Measurements from ENCODE around the gene PTGS1. TPM values are rescaled to one million over a fixed set of nuclear protein-coding genes. Genes with fewer than 3 reads are reported as not detected.
"Not testable (repeated sequence)": the region's sequence is repeated elsewhere in the genome, so short reads cannot be mapped to it uniquely, and the experiment has no call there.

The PTGS1 gene
- total RNA-seq, 1 donor from 2014 or later = 33.4 TPM

DNA sequence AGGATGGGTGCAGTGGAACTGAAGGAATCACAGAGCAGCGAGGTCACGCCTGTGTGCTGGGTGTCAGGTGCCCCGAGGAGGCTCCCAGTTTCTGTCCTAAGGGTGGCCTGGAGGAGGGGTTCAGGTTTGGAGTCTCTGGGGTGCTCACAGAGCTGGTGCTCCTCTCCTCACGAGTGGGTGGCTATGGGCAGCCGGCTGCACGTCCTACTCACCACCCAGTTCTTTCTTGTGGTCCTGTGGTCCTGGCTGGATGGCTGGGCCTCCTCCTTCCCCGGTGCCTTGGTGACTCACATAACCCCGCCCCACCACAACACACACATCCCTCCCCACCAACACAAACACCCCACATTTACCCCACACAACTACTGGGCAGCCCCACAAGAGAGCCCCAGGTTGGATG lies 9.9 kb upstream of the PTGS1 start:
- Mint-ChIP-seq H3K27me3 (ENCODE audit: unreplicated experiment) (peaks cover 5% of the 10 kb centered on the region), H3K27ac (ENCODE audit: unreplicated experiment) (no peak overlapping the region), H3K36me3 (ENCODE audit: low read depth, unreplicated experiment) (no peaks in the 10 kb centered on the region), H3K4me3 (ENCODE audit: unreplicated experiment) (no peak overlapping the region), H3K9me3 (ENCODE audit: unreplicated experiment) (no peaks in the 10 kb centered on the region), H3K4me1 (ENCODE audit: unreplicated experiment) (peaks cover 26% of the 10 kb centered on the region)
- TF ChIP-seq, protein P1, sequence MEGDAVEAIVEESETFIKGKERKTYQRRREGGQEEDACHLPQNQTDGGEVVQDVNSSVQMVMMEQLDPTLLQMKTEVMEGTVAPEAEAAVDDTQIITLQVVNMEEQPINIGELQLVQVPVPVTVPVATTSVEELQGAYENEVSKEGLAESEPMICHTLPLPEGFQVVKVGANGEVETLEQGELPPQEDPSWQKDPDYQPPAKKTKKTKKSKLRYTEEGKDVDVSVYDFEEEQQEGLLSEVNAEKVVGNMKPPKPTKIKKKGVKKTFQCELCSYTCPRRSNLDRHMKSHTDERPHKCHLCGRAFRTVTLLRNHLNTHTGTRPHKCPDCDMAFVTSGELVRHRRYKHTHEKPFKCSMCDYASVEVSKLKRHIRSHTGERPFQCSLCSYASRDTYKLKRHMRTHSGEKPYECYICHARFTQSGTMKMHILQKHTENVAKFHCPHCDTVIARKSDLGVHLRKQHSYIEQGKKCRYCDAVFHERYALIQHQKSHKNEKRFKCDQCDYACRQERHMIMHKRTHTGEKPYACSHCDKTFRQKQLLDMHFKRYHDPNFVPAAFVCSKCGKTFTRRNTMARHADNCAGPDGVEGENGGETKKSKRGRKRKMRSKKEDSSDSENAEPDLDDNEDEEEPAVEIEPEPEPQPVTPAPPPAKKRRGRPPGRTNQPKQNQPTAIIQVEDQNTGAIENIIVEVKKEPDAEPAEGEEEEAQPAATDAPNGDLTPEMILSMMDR (IDR thresholded peaks at IDR 0.05; ENCODE audit: unreplicated experiment) = no peak
- DNase-seq (ENCODE audit: low spot score) = no peak

- H3K9me3 Mint-ChIP-seq (ENCODE audit: unreplicated experiment); H3K27me3 Mint-ChIP-seq (ENCODE audit: unreplicated experiment); DNase-seq (ENCODE audit: low spot score); H3K4me3 Mint-ChIP-seq (ENCODE audit: unreplicated experiment); H3K36me3 Mint-ChIP-seq (ENCODE audit: low read depth, unreplicated experiment); H3K27ac Mint-ChIP-seq (ENCODE audit: unreplicated experiment): not testable (repeated sequence)
- H3K4me1 Mint-ChIP-seq (ENCODE audit: unreplicated experiment) = peaks cover 16% of the 10 kb centered on the region
Measured at GRCh38 chr9:122363131-122363530, 7.7 kb upstream of the PTGS1 start.

GRCh38 chr9:122364117-122364782 lies 6.6 kb upstream of the PTGS1 start:
- Mint-ChIP-seq H3K36me3 (ENCODE audit: low read depth, unreplicated experiment) (no peaks in the 10 kb centered on the region), H3K4me3 (ENCODE audit: unreplicated experiment) (no peak overlapping the region), H3K4me1 (ENCODE audit: unreplicated experiment) (peaks cover 16% of the 10 kb centered on the region), H3K9me3 (ENCODE audit: unreplicated experiment) (no peaks in the 10 kb centered on the region), H3K27me3 (ENCODE audit: unreplicated experiment) (peaks cover 8% of the 10 kb centered on the region), H3K27ac (ENCODE audit: unreplicated experiment) (no peak overlapping the region)
- TF ChIP-seq, protein P1 (IDR thresholded peaks at IDR 0.05; ENCODE audit: unreplicated experiment) = no peak
- DNase-seq (ENCODE audit: low spot score) = no peak

DNA sequence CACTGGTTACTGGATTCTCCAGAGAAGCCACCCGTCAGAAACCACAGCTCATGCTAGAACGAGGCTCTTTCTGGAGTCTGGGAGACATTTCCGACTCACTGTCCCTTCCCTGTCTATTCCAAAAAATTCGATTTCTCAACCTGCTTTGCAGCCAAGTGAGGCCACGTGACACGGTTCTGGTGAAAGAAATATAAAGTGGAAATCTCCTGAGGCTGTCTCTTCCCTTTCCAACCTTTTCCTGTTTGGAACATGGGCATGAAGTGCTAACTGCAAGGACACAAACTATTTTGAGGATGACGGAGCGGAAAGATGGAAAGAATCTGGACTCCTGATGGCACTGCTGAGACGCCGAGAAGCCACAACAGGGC lies 6.1 kb upstream of the PTGS1 start:
- no peak overlapping the region for H3K27ac Mint-ChIP-seq (ENCODE audit: unreplicated experiment)

DNA sequence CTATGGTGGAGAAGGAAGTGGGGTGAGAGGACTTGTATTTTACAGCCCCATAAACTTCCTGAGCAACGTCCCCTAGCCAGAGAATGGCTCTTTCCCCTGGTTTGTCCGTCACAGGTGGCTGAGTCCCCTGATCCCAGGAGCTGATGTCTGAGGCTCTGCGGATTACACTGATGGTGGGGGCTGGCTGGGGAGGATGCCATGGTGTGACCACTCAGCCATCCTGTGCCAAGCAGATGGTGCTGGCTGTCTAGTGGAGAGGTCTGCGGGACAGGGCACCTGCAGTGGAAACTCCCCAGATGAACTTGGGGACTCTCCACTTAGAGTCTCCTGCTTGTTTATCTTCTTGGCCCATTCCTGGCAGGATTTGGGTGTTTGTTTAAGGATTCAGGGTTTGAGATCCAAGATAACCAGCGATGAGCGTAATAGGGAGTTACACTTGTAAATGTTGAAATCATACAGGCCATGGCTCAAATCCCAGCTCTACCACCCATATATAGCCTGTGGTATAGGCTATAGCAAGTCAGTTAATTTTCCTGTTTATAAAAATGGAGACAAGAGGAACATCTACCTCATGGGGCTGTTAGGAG lies 4.7 kb upstream of the PTGS1 start:
- H3K4me1 Mint-ChIP-seq (ENCODE audit: unreplicated experiment) = peaks cover 16% of the 10 kb centered on the region
- no peaks in the 10 kb centered on the region for H3K9me3 Mint-ChIP-seq (ENCODE audit: unreplicated experiment)
- TF ChIP-seq, protein P1 (IDR thresholded peaks at IDR 0.05; ENCODE audit: unreplicated experiment) = no peak
- H3K27me3 Mint-ChIP-seq (ENCODE audit: unreplicated experiment) = peaks cover 8% of the 10 kb centered on the region
- H3K4me3 Mint-ChIP-seq (ENCODE audit: unreplicated experiment) = no peak overlapping the region
- no peak overlapping the region for H3K27ac Mint-ChIP-seq (ENCODE audit: unreplicated experiment)
- no peaks in the 10 kb centered on the region for H3K36me3 Mint-ChIP-seq (ENCODE audit: low read depth, unreplicated experiment)
- DNase-seq (ENCODE audit: low spot score) = no peak

More for the DNA sequence above, 6.1 kb upstream of the PTGS1 start:
- H3K27me3 Mint-ChIP-seq (ENCODE audit: unreplicated experiment) = peaks cover 8% of the 10 kb centered on the region
- no peak overlapping the region for H3K4me3 Mint-ChIP-seq (ENCODE audit: unreplicated experiment)
- no peaks in the 10 kb centered on the region for H3K9me3 Mint-ChIP-seq (ENCODE audit: unreplicated experiment)
- TF ChIP-seq, protein P1 (IDR thresholded peaks at IDR 0.05; ENCODE audit: unreplicated experiment) = no peak
- H3K36me3 Mint-ChIP-seq (ENCODE audit: low read depth, unreplicated experiment) = no peaks in the 10 kb centered on the region
- no peak for DNase-seq (ENCODE audit: low spot score)
- H3K4me1 Mint-ChIP-seq (ENCODE audit: unreplicated experiment) = peaks cover 16% of the 10 kb centered on the region

Measured in endothelial cell (in vitro differentiated cells).